GM12878 (cell line): ENCODE measurements around the gene CCHCR1. TPM values are rescaled to one million over a fixed set of nuclear protein-coding genes. Genes with fewer than 3 reads are reported as not detected.

Experiments used
- ATAC-seq: fragments of 200-7000 bp; cut with Tn5 transposase; 3 replicates; pipeline ENCODE4 v1.9.1; 2020; ENCODE audit warnings: mild to moderate bottlenecking, moderate library complexity
- BruUV-seq: library from RNA; stranded (reverse); fragments of 400-500 nt; replicated peaks from 2 replicates; lab custom pipeline; 2021; lab: Mats Ljungman, UMichigan
- CTCF ChIA-PET: fragments of 300-600 bp; sonication (Branson Sonifier 250); formaldehyde crosslinking; extraction: SDS; loops from one replicate; lab custom pipeline; 2021; ENCODE audit warnings: inconsistent platforms; lab: Yijun Ruan, JAX
- POLR2A ChIA-PET: fragments of 350-600 bp; formaldehyde crosslinking; extraction: SDS; loops from one replicate; lab custom pipeline; 2021; ENCODE audit warnings: inconsistent platforms; lab: Charles Lee
- RAD21 ChIA-PET: fragments of 300-600 bp; sonication (Branson Sonifier 250); formaldehyde crosslinking; loops from one replicate; lab custom pipeline; 2023; ENCODE audit warnings: antibody characterized with exemption; ENCODE audit not compliant: unreplicated experiment; lab: Charles Lee
- SMC1A ChIA-PET: fragments of 300-600 bp; sonication (Branson Sonifier 250); formaldehyde crosslinking; loops from one replicate; lab custom pipeline; 2023; ENCODE audit not compliant: unreplicated experiment, uncharacterized antibody; lab: Charles Lee
- DNase-seq: peaks from one replicate; pipeline ENCODE4 v3.0.0-alpha.2; 2011; ENCODE audit warnings: low read depth, low spot score
- FAIRE-seq: peaks from 3 replicates; lab custom pipeline; 2011; peaks lifted over from hg19 to GRCh38; lab: Jason Lieb, UNC
- H2AFZ ChIP-seq: 2 replicates; pipeline ENCODE4 v1.6.0; 2011; ENCODE audit warnings: low read depth, low read length, control low read depth; ENCODE audit not compliant: control insufficient read depth
- H3K27ac ChIP-seq: 2 replicates; pipeline ENCODE4 v1.5.1; 2011; ENCODE audit warnings: control low read depth; ENCODE audit not compliant: control insufficient read depth, insufficient read depth
- H3K27me3 ChIP-seq, 2 experiments: replicated peaks in 1 of 2; 2 replicates each; pipeline versions ENCODE4 v1.6.0 to v1.6.1; 2011; ENCODE audit warnings: low read length in 1 of 2; ENCODE audit not compliant: control insufficient read depth in 2 of 2, insufficient read depth in 2 of 2
- H3K36me3 ChIP-seq, 2 experiments: 2 replicates each; pipeline ENCODE4 v1.5.1; 2011; ENCODE audit warnings: low read length in 1 of 2; ENCODE audit not compliant: control insufficient read depth in 2 of 2, insufficient read depth in 2 of 2
- H3K4me1 ChIP-seq: 2 replicates; pipeline ENCODE4 v1.6.1; 2011; ENCODE audit warnings: mild to moderate bottlenecking, low read length, moderate library complexity, mixed read lengths; ENCODE audit not compliant: control insufficient read depth, insufficient read depth
- H3K4me2 ChIP-seq: 2 replicates; pipeline ENCODE4 v1.6.0; 2011; ENCODE audit warnings: control low read depth; ENCODE audit not compliant: control insufficient read depth, insufficient read depth
- H3K4me3 ChIP-seq: fragments of 200-600 bp; sonication (generic); 2 replicates; pipeline ENCODE4 v1.5.1; 2016
- H3K79me2 ChIP-seq: 2 replicates; pipeline ENCODE4 v1.6.0; 2011; ENCODE audit warnings: low read length; ENCODE audit not compliant: control insufficient read depth, insufficient read depth
- H3K9ac ChIP-seq: 2 replicates; pipeline ENCODE4 v1.8.0; 2011; ENCODE audit warnings: low read length, control low read depth, mixed read lengths; ENCODE audit not compliant: control insufficient read depth, insufficient read depth
- H3K9me3 ChIP-seq: replicated peaks from 3 replicates; pipeline ENCODE4 v1.5.1; 2011; ENCODE audit warnings: mild to moderate bottlenecking, low read length; ENCODE audit not compliant: control insufficient read depth, insufficient read depth
- H4K20me1 ChIP-seq: 2 replicates; pipeline ENCODE4 v1.6.0; 2011; ENCODE audit not compliant: control insufficient read depth, insufficient read depth
- BCL3 ChIP-seq: IDR thresholded peaks from 2 replicates; pipeline ENCODE4 v1.6.1; 2011; ENCODE audit warnings: borderline replicate concordance, low read depth, mild to moderate bottlenecking, moderate library complexity, low read length; ENCODE audit not compliant: insufficient read depth, poor library complexity, severe bottlenecking
- BMI1 ChIP-seq: fragments of 450-650 bp; IDR thresholded peaks from 2 replicates; pipeline ENCODE4 v1.6.1; 2016; ENCODE audit warnings: mild to moderate bottlenecking, moderate library complexity, borderline replicate concordance
- KLF5 ChIP-seq: fragments of 450-650 bp; IDR thresholded peaks from 2 replicates; pipeline ENCODE4 v1.6.1; 2014; ENCODE audit warnings: mild to moderate bottlenecking; ENCODE audit not compliant: partially characterized antibody
- PBX3 ChIP-seq: IDR thresholded peaks from 2 replicates; pipeline ENCODE4 v1.6.1; 2011; ENCODE audit warnings: mild to moderate bottlenecking, low read depth, low read length, moderate library complexity; ENCODE audit not compliant: insufficient replicate concordance
- SIN3A ChIP-seq: IDR thresholded peaks from 2 replicates; pipeline ENCODE4 v1.6.1; 2012; ENCODE audit warnings: low read depth, low read length, improper control_type of control experiment
- SMAD1 ChIP-seq: fragments of 450-650 bp; IDR thresholded peaks from 2 replicates; pipeline ENCODE4 v1.6.1; 2018; ENCODE audit warnings: mild to moderate bottlenecking, low read depth; ENCODE audit not compliant: partially characterized antibody
- STAT3 ChIP-seq: IDR thresholded peaks from 2 replicates; pipeline ENCODE4 v1.6.1; 2011; ENCODE audit warnings: low read depth, low read length, improper control_type of control experiment
- TCF12 ChIP-seq: IDR thresholded peaks from 2 replicates; pipeline ENCODE4 v1.6.1; 2011; ENCODE audit warnings: low read depth, mild to moderate bottlenecking, low read length
- YY1 ChIP-seq: IDR thresholded peaks from 2 replicates; pipeline ENCODE4 v1.6.1; 2011; ENCODE audit warnings: low read depth, mild to moderate bottlenecking, low read length
- WGBS: methylation state at CpG from one replicate; pipeline ENCODE4 v1.1.6; 2016; ENCODE audit warnings: low lambda C conversion rate; ENCODE audit not compliant: insufficient replicate concordance, insufficient coverage; ENCODE audit errors: missing lambda C conversion rate; 5-methylcytosine and 5-hydroxymethylcytosine counted together
- in situ Hi-C: fragments of 300-500 bp; cut with MboI; formaldehyde crosslinking; loops from 9 replicates; pipeline ENCODE4 v1.14.3; 2018; ENCODE audit warnings: mixed read lengths
- intact Hi-C: fragments of 100-400 bp; cut with micrococcal nuclease; formaldehyde crosslinking; loops from one replicate; pipeline ENCODE4 v1.14.2; 2022; ENCODE audit not compliant: unreplicated experiment
- polyA plus RNA-seq, 11 experiments: library from polyadenylated mRNA; depleted of rRNA in 4 of 11; unstranded in 6 of 11; stranded (reverse) in 5 of 11; fragments of >200 nt; fragmentation: Nextera tagmentation in 4 of 11; fragmentation: Illumina TruSeq in 1 of 11; extraction: Ambion mirVana in 4 of 11; extraction: Trizol in 1 of 11; gene quantifications; 1 replicate in 1 of 11; 2 replicates in 10 of 11; pipeline versions ENCODE4 v1.2.1 to v1.2.3, GENCODE V29; 2011 to 2016; ENCODE audit warnings: inconsistent platforms in 2 of 11, missing spikeins in 2 of 11, low read depth in 1 of 11
- total RNA-seq, 4 experiments: library from RNA; depleted of rRNA in 3 of 4; stranded (reverse); fragments of >200 nt in 3 of 4; fragmentation: Illumina TruSeq in 1 of 4; extraction: Trizol in 1 of 4; gene quantifications; 2 replicates each; pipeline versions ENCODE4 v1.2.1 to v1.2.3, GENCODE V29; 2013 to 2021
- TF ChIP-seq, protein P1 (sequence below): fragments of 450-650 bp; IDR thresholded peaks from 2 replicates; pipeline ENCODE4 v1.6.1; 2017; ENCODE audit warnings: mild to moderate bottlenecking, moderate library complexity

The CCHCR1 gene
- total and polyA plus RNA-seq, 10 of the 15 experiments (the other 5 are each of a cell fraction or from before 2014, with no cell fraction given): 1.0 to 35.2 (median 24.7) TPM

DNA sequence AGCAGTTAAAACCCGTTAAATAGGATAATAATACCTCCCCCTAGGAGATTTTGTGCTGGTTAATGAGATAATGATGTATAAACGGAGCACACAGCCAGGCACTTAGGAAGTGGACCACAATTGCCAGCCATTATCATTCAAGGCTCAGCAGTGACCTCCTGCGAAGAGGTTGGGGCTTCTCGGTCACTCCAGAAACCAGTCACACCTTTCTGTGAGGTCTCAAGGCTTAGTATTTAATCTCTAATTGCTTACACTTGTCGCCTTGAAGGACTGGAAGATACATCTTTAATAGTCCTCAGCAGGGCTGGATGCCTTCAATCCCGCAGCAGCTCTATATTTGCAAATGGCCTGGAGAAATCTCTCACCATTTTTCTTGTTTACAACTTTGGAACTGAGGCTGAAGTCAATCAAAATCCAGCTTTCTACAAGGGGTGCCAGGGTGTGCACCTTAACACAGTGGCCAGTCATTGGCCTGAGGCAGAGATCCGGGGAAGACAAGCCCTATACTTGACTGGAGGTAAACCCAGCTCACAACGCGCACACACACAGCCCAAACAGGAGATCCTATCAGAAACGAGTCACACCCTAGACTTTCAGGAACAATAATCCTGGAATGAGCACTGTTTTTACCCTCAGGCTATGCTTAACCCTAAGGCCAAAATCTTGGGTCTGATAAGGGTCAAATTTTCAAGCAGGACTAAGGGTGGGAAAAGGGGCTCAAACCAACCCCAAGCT, 11.7 kb upstream of the CCHCR1 start:
- ChIA-PET RAD21 (interaction anchor here (0.7 kb wide), 1 partner anchor 23 kb away, joined by 4 read pairs; no protein-coding TSS in a partner anchor), SMC1A (no interaction called here), POLR2A (no interaction called here)
- DNase-seq: no peak
- no peak for ATAC-seq
- intact Hi-C loops: no loop called here
- Histone ChIP-seq H3K79me2 (no peaks in the 10 kb centered on the region), H3K4me3 (no peak overlapping the region), H3K9ac (no peak overlapping the region), H3K36me3 (no peaks in the 10 kb centered on the region), H3K9me3 (no peaks in the 10 kb centered on the region), H3K27me3 (no peaks in the 10 kb centered on the region), H3K4me1 (peaks cover 14% of the 10 kb centered on the region)
- 86% methylated on average over 10 of the region's 10 CpGs for WGBS
- in situ Hi-C loops: no loop called here
- no peak for TF ChIP-seq YY1
- no peak for TF ChIP-seq KLF5
- TF ChIP-seq, protein P1, sequence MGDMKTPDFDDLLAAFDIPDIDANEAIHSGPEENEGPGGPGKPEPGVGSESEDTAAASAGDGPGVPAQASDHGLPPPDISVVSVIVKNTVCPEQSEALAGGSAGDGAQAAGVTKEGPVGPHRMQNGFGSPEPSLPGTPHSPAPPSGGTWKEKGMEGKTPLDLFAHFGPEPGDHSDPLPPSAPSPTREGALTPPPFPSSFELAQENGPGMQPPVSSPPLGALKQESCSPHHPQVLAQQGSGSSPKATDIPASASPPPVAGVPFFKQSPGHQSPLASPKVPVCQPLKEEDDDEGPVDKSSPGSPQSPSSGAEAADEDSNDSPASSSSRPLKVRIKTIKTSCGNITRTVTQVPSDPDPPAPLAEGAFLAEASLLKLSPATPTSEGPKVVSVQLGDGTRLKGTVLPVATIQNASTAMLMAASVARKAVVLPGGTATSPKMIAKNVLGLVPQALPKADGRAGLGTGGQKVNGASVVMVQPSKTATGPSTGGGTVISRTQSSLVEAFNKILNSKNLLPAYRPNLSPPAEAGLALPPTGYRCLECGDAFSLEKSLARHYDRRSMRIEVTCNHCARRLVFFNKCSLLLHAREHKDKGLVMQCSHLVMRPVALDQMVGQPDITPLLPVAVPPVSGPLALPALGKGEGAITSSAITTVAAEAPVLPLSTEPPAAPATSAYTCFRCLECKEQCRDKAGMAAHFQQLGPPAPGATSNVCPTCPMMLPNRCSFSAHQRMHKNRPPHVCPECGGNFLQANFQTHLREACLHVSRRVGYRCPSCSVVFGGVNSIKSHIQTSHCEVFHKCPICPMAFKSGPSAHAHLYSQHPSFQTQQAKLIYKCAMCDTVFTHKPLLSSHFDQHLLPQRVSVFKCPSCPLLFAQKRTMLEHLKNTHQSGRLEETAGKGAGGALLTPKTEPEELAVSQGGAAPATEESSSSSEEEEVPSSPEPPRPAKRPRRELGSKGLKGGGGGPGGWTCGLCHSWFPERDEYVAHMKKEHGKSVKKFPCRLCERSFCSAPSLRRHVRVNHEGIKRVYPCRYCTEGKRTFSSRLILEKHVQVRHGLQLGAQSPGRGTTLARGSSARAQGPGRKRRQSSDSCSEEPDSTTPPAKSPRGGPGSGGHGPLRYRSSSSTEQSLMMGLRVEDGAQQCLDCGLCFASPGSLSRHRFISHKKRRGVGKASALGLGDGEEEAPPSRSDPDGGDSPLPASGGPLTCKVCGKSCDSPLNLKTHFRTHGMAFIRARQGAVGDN: no peak
- TF ChIP-seq TCF12: no peak
- no peak for TF ChIP-seq BCL3
- TF ChIP-seq STAT3: no peak
- TF ChIP-seq SMAD1: no peak
- TF ChIP-seq SIN3A: no peak
- TF ChIP-seq PBX3: no peak
- TF ChIP-seq BMI1: no peak
- TF ChIP-seq, all 136 proteins: peak for 0
- Histone ChIP-seq H3K27ac (no peak overlapping the region), H2AFZ (no peak overlapping the region), H3K4me2 (no peak overlapping the region), H4K20me1 (no peaks in the 10 kb centered on the region)
- no TSS peak for BruUV-seq
- CTCF ChIA-PET: interaction anchor here (1.7 kb wide), 1 partner anchor 10 kb away, joined by 3 read pairs; no protein-coding TSS in a partner anchor
- FAIRE-seq: no peak
